B cell (primary cell): Measurements from ENCODE around the gene KMT2A. TPM values are rescaled to one million over a fixed set of nuclear protein-coding genes. Genes with fewer than 3 reads are reported as not detected.
A peak's percentile ranks its signal among the peaks of the same experiment; 100 is the strongest.

ENCODE experiments used
- ATAC-seq: fragments of 200-7000 bp; cut with Tn5 transposase; one replicate; pipeline ENCODE4 v1.10.0; 2021; ENCODE audit warnings: low read depth, mild to moderate bottlenecking, moderate number of reproducible peaks, moderate library complexity
- CTCF ChIA-PET: fragments of 350-600 bp; sonication (Branson Sonifier 250); formaldehyde crosslinking; loops from one replicate; lab custom pipeline; 2021; ENCODE audit warnings: antibody characterized with exemption, inconsistent platforms; lab: Charles Lee
- POLR2A ChIA-PET: fragments of 350-600 bp; sonication (Branson Sonifier 250); formaldehyde crosslinking; loops from one replicate; lab custom pipeline; 2021; ENCODE audit warnings: antibody characterized with exemption; lab: Charles Lee
- DNase-seq: peaks from one replicate; pipeline ENCODE4 v3.0.0; 2013
- H2AFZ ChIP-seq: 2 replicates; pipeline ENCODE4 v1.6.1; 2012; ENCODE audit warnings: mild to moderate bottlenecking, low read depth, low read length; ENCODE audit not compliant: insufficient read depth, poor library complexity, severe bottlenecking
- H3K27ac ChIP-seq, 2 donors: 1 replicate in 1 of 2; 2 replicates in 1 of 2; pipeline ENCODE4 v1.5.1; 2012 to 2013; ENCODE audit warnings: low read length in 2 of 2, mild to moderate bottlenecking in 2 of 2, moderate library complexity in 1 of 2
- H3K27me3 ChIP-seq, 4 experiments: fragments of 200-600 bp in 1 of 4; sonication (generic) in 1 of 4; replicated peaks in 1 of 4; 1 replicate in 2 of 4; 2 replicates in 2 of 4; pipeline versions ENCODE4 v1.6.1 to v1.7.0; 2013 to 2016; ENCODE audit warnings: low read length in 3 of 4, mild to moderate bottlenecking in 2 of 4, mixed read lengths in 1 of 4, moderate library complexity in 1 of 4; ENCODE audit not compliant: insufficient read depth in 4 of 4, control insufficient read depth in 3 of 4; ENCODE audit errors: control extremely low read depth in 1 of 4
- H3K36me3 ChIP-seq, 2 experiments: replicated peaks in 1 of 2; 1 replicate in 1 of 2; 2 replicates in 1 of 2; pipeline versions ENCODE4 v1.6.1 to v1.7.1; 2013; ENCODE audit warnings: low read length in 1 of 2; ENCODE audit not compliant: insufficient read depth in 2 of 2, control insufficient read depth in 1 of 2; ENCODE audit errors: control extremely low read depth in 1 of 2, extremely low read depth in 1 of 2
- H3K4me1 ChIP-seq, 2 donors: fragments of 200-600 bp in 1 of 2; sonication (generic) in 1 of 2; 1 replicate in 1 of 2; 2 replicates in 1 of 2; pipeline versions ENCODE4 v1.5.1 to v1.6.1; 2013 to 2017; ENCODE audit warnings: low read length in 2 of 2; ENCODE audit not compliant: control insufficient read depth in 2 of 2, insufficient read depth in 2 of 2
- H3K4me2 ChIP-seq: replicated peaks from 2 replicates; pipeline ENCODE3; 2012; ENCODE audit warnings: mild to moderate bottlenecking, low read depth, low read length; ENCODE audit not compliant: poor library complexity, severe bottlenecking
- H3K4me3 ChIP-seq, 5 experiments: fragments of 200-600 bp in 1 of 5; sonication (generic) in 1 of 5; 1 replicate in 3 of 5; 2 replicates in 2 of 5; pipeline versions ENCODE4 v1.5.1 to v1.7.0; 2011 to 2016; ENCODE audit warnings: low read length in 4 of 5, mild to moderate bottlenecking in 4 of 5, low read depth in 2 of 5, control low read depth in 1 of 5, moderate library complexity in 1 of 5; ENCODE audit not compliant: insufficient read depth in 1 of 5; ENCODE audit errors: control extremely low read depth in 1 of 5, extremely low read depth in 1 of 5
- H3K79me2 ChIP-seq: fragments of 200-600 bp; sonication (generic); one replicate; pipeline ENCODE4 v1.6.0; 2016; ENCODE audit warnings: low read length; ENCODE audit not compliant: control insufficient read depth, insufficient read depth
- H3K9ac ChIP-seq: fragments of 200-600 bp; sonication (generic); 2 replicates; pipeline ENCODE4 v1.6.1; 2017; ENCODE audit warnings: mild to moderate bottlenecking, low read length, moderate library complexity
- H3K9me3 ChIP-seq, 3 donors: one replicate each; pipeline versions ENCODE4 v1.6.1 to v1.7.1; 2013; ENCODE audit warnings: low read length in 2 of 3; ENCODE audit not compliant: control insufficient read depth in 2 of 3, insufficient read depth in 1 of 3; ENCODE audit errors: control extremely low read depth in 1 of 3
- H4K20me1 ChIP-seq: 2 replicates; pipeline ENCODE4 v1.6.0; 2012; ENCODE audit warnings: mild to moderate bottlenecking, low read length; ENCODE audit not compliant: insufficient read depth, control insufficient read depth, poor library complexity, severe bottlenecking
- H3K27ac Mint-ChIP-seq: one replicate; pipeline ENCODE4 v1.8.0; 2021; ENCODE audit warnings: mixed read lengths
- H3K27me3 Mint-ChIP-seq: one replicate; pipeline ENCODE4 v1.8.0; 2021; ENCODE audit warnings: mixed read lengths
- H3K4me1 Mint-ChIP-seq: one replicate; pipeline ENCODE4 v1.8.0; 2021; ENCODE audit warnings: mixed read lengths
- H3K4me3 Mint-ChIP-seq: one replicate; pipeline ENCODE4 v1.8.0; 2021; ENCODE audit warnings: mixed read lengths
- H3K9me3 Mint-ChIP-seq: one replicate; pipeline ENCODE4 v1.8.0; 2022; ENCODE audit warnings: mixed read lengths; ENCODE audit not compliant: insufficient read depth
- CTCF ChIP-seq: fragments of 200-600 bp; IDR thresholded peaks from one replicate; pipeline ENCODE4 v1.8.0; 2022; ENCODE audit warnings: antibody characterized with exemption, mild to moderate bottlenecking
- EZH2 ChIP-seq: IDR thresholded peaks from 2 replicates; pipeline ENCODE4 v1.6.1; 2012; ENCODE audit warnings: borderline replicate concordance, low read depth, mild to moderate bottlenecking, moderate library complexity, low read length; ENCODE audit not compliant: insufficient read depth, poor library complexity, severe bottlenecking
- WGBS: methylation state at CpG from one replicate; pipeline ENCODE4 v1.1.5; 2013; ENCODE audit warnings: missing lambda C conversion rate; ENCODE audit not compliant: insufficient coverage; 5-methylcytosine and 5-hydroxymethylcytosine counted together
- intact Hi-C: fragments of 100-400 bp; cut with micrococcal nuclease; formaldehyde crosslinking; loops from one replicate; pipeline ENCODE4 v1.10.0; 2022
- polyA plus RNA-seq: library from polyadenylated mRNA; depleted of rRNA; stranded (reverse); fragments of >200 nt; gene quantifications from 2 replicates; pipeline ENCODE4 v1.2.3, GENCODE V29; 2012
- total RNA-seq, 2 donors: library from RNA; stranded (reverse); fragments of 120-200 nt in 1 of 2; gene quantifications; 1 replicate in 1 of 2; 2 replicates in 1 of 2; pipeline versions ENCODE4 v1.2.3 to v1.2.4, GENCODE V29; 2013 to 2022

KMT2A gene
- total and polyA plus RNA-seq, 2 donors (not counting 1 experiment from before 2014, with no cell fraction given): 32.1 to 175 TPM

GRCh38 chr11:118530683-118531596 is 94.6 kb downstream of the KMT2A start, which contains the start of gene TMEM25:
Gene TMEM25, plus strand, starts transcription at chr11:118531192. Its CDS starts 610 bp downstream, at chr11:118531802.
- POLR2A ChIA-PET: interaction anchor here (1.2 kb wide), 1 partner anchor 95 kb away, joined by 4 read pairs; no protein-coding TSS in a partner anchor
- WGBS: 1% methylated on average over 85 of the region's 94 CpGs
- Histone ChIP-seq H3K36me3 (no peaks in the 10 kb centered on the region), H3K9me3 (no peaks in the 10 kb centered on the region), H3K4me1 (peaks cover 14 to 21% of the 10 kb centered on the region in 2 donors), H3K27ac (peak within 1 kb of the TSS in 1 of 2 donors; percentile 42), H3K79me2 (no peaks in the 10 kb centered on the region), H3K27me3 (no peaks in the 10 kb centered on the region), H4K20me1 (no peaks in the 10 kb centered on the region), H3K4me3 (peak within 1 kb of the TSS; percentile 1 to 87 (median 73)), H3K9ac (peak within 1 kb of the TSS; percentile 79), H2AFZ (peak within 1 kb of the TSS; percentile 100), H3K4me2 (peak within 1 kb of the TSS; percentile 85)
- intact Hi-C loops: loop anchor here (2.0 kb wide), 2 partner anchors 42 to 92 kb away; partner anchors contain the start of gene ARCN1
- H3K27me3 Mint-ChIP-seq: no peaks in the 10 kb centered on the region
- no peaks in the 10 kb centered on the region for H3K9me3 Mint-ChIP-seq
- H3K27ac Mint-ChIP-seq: peak within 1 kb of the TSS; percentile 86
- ATAC-seq (peak; percentile 84), DNase-seq (peak; percentile 72)
- TF ChIP-seq CTCF (no peak), EZH2 (no peak)
- H3K4me3 Mint-ChIP-seq: peak within 1 kb of the TSS; percentile 97
- peaks cover 24% of the 10 kb centered on the region for H3K4me1 Mint-ChIP-seq
- CTCF ChIA-PET: interaction anchor here (1.0 to 1.2 kb wide), 3 partner anchors 22 to 95 kb away, joined by 3 read pairs; no protein-coding TSS in a partner anchor
